HepG2 (cell line): Measurements from ENCODE around the gene MAP3K2. TPM values are rescaled to one million over a fixed set of nuclear protein-coding genes. Genes with fewer than 3 reads are reported as not detected.

Experiments used
- BCL6 ChIP-seq: IDR thresholded peaks from 2 replicates; pipeline ENCODE4 v1.6.1; 2016; ENCODE audit warnings: missing genetic modification reagents, missing compliant biosample characterization
- BCLAF1 ChIP-seq: fragments of 450-650 bp; IDR thresholded peaks from 2 replicates; pipeline ENCODE4 v1.6.1; 2017; ENCODE audit warnings: mild to moderate bottlenecking
- FOSL2 ChIP-seq: sonication (generic); formaldehyde crosslinking; IDR thresholded peaks from 2 replicates; pipeline ENCODE4 v1.4.0; 2020; ENCODE audit warnings: missing genetic modification reagents
- HNF4A ChIP-seq: sonication (generic); formaldehyde crosslinking; IDR thresholded peaks from 2 replicates; pipeline ENCODE4 v1.4.0; 2020; ENCODE audit warnings: missing genetic modification reagents
- MYC ChIP-seq: sonication (generic); formaldehyde crosslinking; IDR thresholded peaks from 2 replicates; pipeline ENCODE4 v1.9.0; 2021; ENCODE audit warnings: missing genetic modification reagents, borderline replicate concordance
- NRL ChIP-seq: sonication (generic); formaldehyde crosslinking; IDR thresholded peaks from 2 replicates; pipeline ENCODE4 v1.5.0; 2020; ENCODE audit warnings: missing genetic modification reagents, mild to moderate bottlenecking, moderate library complexity, borderline replicate concordance
- PAXIP1 ChIP-seq: sonication (generic); formaldehyde crosslinking; conservative IDR thresholded peaks from 2 replicates; pipeline ENCODE4 v1.4.0; 2020; ENCODE audit warnings: mild to moderate bottlenecking, missing genetic modification reagents, moderate library complexity
- PRPF4 ChIP-seq: fragments of 200-400 bp; formaldehyde crosslinking; IDR thresholded peaks from 2 replicates; pipeline ENCODE4 v1.6.1; 2016; ENCODE audit warnings: low read length, low read depth; ENCODE audit not compliant: poor library complexity, severe bottlenecking
- RFXANK ChIP-seq: IDR thresholded peaks from 2 replicates; pipeline ENCODE4 v1.6.1; 2016
- SMC3 ChIP-seq: IDR thresholded peaks from 2 replicates; pipeline ENCODE4 v1.6.1; 2011; ENCODE audit warnings: low read length, improper control_type of control experiment
- TBX2 ChIP-seq: sonication (generic); formaldehyde crosslinking; IDR thresholded peaks from 2 replicates; pipeline ENCODE4 v1.5.0; 2020; ENCODE audit warnings: missing genetic modification reagents, mild to moderate bottlenecking, borderline replicate concordance
- ZNF101 ChIP-seq: sonication (generic); formaldehyde crosslinking; IDR thresholded peaks from 2 replicates; pipeline ENCODE4 v1.4.0; 2020; ENCODE audit warnings: mild to moderate bottlenecking, low read depth, missing genetic modification reagents, borderline replicate concordance
- ZNF121 ChIP-seq: sonication (generic); formaldehyde crosslinking; IDR thresholded peaks from 2 replicates; pipeline ENCODE4 v1.5.0; 2020; ENCODE audit warnings: mild to moderate bottlenecking, missing genetic modification reagents
- ZNF230 ChIP-seq: sonication (generic); formaldehyde crosslinking; IDR thresholded peaks from 2 replicates; pipeline ENCODE4 v1.4.0; 2020; ENCODE audit warnings: mild to moderate bottlenecking, missing genetic modification reagents
- ZNF296 ChIP-seq: sonication (generic); formaldehyde crosslinking; conservative IDR thresholded peaks from 2 replicates; pipeline ENCODE4 v1.5.0; 2020; ENCODE audit warnings: mild to moderate bottlenecking, missing genetic modification reagents
- ZNF317 ChIP-seq: sonication (generic); formaldehyde crosslinking; IDR thresholded peaks from 2 replicates; pipeline ENCODE4 v1.5.0; 2020; ENCODE audit warnings: mild to moderate bottlenecking, missing genetic modification reagents
- ZNF775 ChIP-seq: sonication (generic); formaldehyde crosslinking; IDR thresholded peaks from 2 replicates; pipeline ENCODE4 v1.4.0; 2020; ENCODE audit warnings: missing genetic modification reagents, mild to moderate bottlenecking, moderate library complexity, borderline replicate concordance
- ZNF839 ChIP-seq: sonication (generic); formaldehyde crosslinking; IDR thresholded peaks from 2 replicates; pipeline ENCODE4 v1.4.0; 2020; ENCODE audit warnings: missing genetic modification reagents, mild to moderate bottlenecking, borderline replicate concordance
- polyA plus RNA-seq, 8 experiments: library from polyadenylated mRNA; depleted of rRNA in 3 of 8; stranded (reverse) in 7 of 8; unstranded in 1 of 8; fragments of >200 nt; fragmentation: Illumina TruSeq in 4 of 8; extraction: Trizol in 4 of 8; gene quantifications; 2 replicates each; pipeline versions ENCODE4 v1.2.1 to v1.2.3, GENCODE V29; 2011 to 2016; ENCODE audit warnings: low read depth in 4 of 8, missing spikeins in 1 of 8, mixed read lengths in 1 of 8; ENCODE audit not compliant: insufficient read depth in 1 of 8
- total RNA-seq, 5 experiments: library from RNA; depleted of rRNA; stranded (reverse); fragments of >200 nt; fragmentation: Illumina TruSeq; extraction: Trizol; gene quantifications; 2 replicates each; pipeline ENCODE4 v1.2.3, GENCODE V29; 2016; ENCODE audit warnings: low read depth in 1 of 5
- TF ChIP-seq, protein P1 (sequence below): sonication (generic); formaldehyde crosslinking; IDR thresholded peaks from 2 replicates; pipeline ENCODE4 v1.4.0; 2020; ENCODE audit warnings: missing genetic modification reagents, mild to moderate bottlenecking, borderline replicate concordance
- TF ChIP-seq, protein P2 (sequence below): sonication (generic); formaldehyde crosslinking; IDR thresholded peaks from 2 replicates; pipeline ENCODE4 v1.4.0; 2020; ENCODE audit warnings: missing genetic modification reagents

Gene MAP3K2
- total and polyA plus RNA-seq, 2 of the 13 experiments (the other 11 are each of a cell fraction or from before 2014, with no cell fraction given) = 12.2 to 37.2 TPM

DNA sequence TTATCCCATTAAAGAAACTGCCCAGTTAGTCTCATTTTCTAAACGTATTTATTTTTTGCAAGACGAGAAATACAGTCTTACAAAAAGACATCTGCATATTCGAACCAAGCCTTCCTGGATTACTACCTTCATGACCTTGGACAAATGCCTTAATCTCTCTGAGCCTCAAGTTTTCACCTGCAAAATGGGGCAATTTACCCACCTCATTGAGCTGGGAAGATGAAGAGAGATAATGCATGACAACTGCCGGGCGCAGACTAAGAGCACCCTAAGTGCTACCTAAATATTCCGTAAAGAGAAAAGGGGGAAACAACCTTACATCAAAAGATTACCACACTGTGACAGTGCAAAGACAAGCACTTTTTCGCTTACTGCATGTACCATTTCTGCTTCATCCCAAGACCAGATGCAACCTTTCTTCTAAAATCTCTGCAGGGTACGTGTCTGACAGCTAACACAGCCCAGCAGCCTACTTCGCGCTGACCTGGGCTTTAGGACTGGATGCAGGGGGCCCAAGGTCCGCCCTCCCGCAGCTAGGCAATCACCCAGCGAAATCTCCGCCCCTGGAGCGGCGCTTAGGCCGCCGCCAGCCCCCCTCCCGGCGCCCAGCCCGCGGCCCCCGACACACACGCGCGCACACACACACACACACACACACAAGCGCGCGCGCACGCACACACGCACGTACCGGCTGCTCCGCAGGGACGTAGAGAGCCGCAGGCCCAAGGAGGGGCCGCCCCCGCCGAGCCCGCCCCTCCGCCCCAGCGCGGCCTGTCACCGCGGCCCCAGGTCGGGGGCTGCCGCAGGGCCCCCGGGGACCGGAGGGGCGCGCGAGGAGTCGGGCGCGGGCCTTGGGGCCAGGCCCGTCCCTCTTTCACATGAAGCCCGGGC is 766 bp downstream of the MAP3K2 start (continued):
- TF ChIP-seq ZNF317 (CRISPR knock-in tag) = no peak
- peak; percentile 75 for TF ChIP-seq PAXIP1 (CRISPR knock-in tag)
- peak; percentile 31; the same call in 1 of the 2 replicates for TF ChIP-seq BCL6 (CRISPR knock-in tag)
- no peak for TF ChIP-seq NRL (CRISPR knock-in tag)
- TF ChIP-seq ZNF775 = no peak
- TF ChIP-seq, protein P1, sequence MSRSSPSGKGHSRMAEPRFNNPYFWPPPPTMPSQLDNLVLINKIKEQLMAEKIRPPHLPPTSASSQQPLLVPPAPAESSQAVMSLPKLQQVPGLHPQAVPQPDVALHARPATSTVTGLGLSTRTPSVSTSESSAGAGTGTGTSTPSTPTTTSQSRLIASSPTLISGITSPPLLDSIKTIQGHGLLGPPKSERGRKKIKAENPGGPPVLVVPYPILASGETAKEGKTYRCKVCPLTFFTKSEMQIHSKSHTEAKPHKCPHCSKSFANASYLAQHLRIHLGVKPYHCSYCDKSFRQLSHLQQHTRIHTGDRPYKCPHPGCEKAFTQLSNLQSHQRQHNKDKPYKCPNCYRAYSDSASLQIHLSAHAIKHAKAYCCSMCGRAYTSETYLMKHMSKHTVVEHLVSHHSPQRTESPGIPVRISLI (CRISPR knock-in tag) = no peak
- TF ChIP-seq ZNF230 = no peak
- no peak for TF ChIP-seq PRPF4
- TF ChIP-seq HNF4A (CRISPR knock-in tag) = peak; percentile 58; the same call in 1 of the 2 replicates
- no peak for TF ChIP-seq SMC3
- TF ChIP-seq BCLAF1 = no peak
- TF ChIP-seq TBX2 (CRISPR knock-in tag) = peak; percentile 57; the same call in 1 of the 2 replicates
- TF ChIP-seq ZNF839 = no peak; the same call in 1 of the 2 replicates
- TF ChIP-seq ZNF296 = no peak
- TF ChIP-seq RFXANK (CRISPR knock-in tag) = 0 out of 2 replicates have a peak, but pooled peaks have one; percentile 36
- no peak; the same call in 1 of the 2 replicates for TF ChIP-seq ZNF121 (CRISPR knock-in tag)
- peak; percentile 49; the same call in 1 of the 2 replicates for TF ChIP-seq MYC
- TF ChIP-seq ZNF101 (CRISPR knock-in tag) = no peak
- TF ChIP-seq, protein P2, sequence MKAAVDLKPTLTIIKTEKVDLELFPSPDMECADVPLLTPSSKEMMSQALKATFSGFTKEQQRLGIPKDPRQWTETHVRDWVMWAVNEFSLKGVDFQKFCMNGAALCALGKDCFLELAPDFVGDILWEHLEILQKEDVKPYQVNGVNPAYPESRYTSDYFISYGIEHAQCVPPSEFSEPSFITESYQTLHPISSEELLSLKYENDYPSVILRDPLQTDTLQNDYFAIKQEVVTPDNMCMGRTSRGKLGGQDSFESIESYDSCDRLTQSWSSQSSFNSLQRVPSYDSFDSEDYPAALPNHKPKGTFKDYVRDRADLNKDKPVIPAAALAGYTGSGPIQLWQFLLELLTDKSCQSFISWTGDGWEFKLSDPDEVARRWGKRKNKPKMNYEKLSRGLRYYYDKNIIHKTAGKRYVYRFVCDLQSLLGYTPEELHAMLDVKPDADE (CRISPR knock-in tag) = no peak; the same call in 1 of the 2 replicates
- peak; percentile 53 for TF ChIP-seq FOSL2 (CRISPR knock-in tag)
